Measurements from ENCODE around the gene PKDREJ. TPM values are rescaled to one million over a fixed set of nuclear protein-coding genes. Genes with fewer than 3 reads are reported as not detected.
A peak's percentile ranks its signal among the peaks of the same experiment; 100 is the strongest.

Gene PKDREJ
- total RNA-seq, 1 donor from 2014 or later = not detected

GRCh38 chr22:46278656-46279645, 15.8 kb upstream of the PKDREJ start:
- Histone ChIP-seq H3K4me1 (ENCODE audit: control insufficient read depth in 3 of 3, insufficient read depth in 3 of 3, low read length in 3 of 3) (peaks cover 16 to 32% (median 24%) of the 10 kb centered on the region in 3 donors), H3K4me3 (ENCODE audit: low read length in 3 of 3) (no peak overlapping the region), H3K27ac (ENCODE audit: low read depth, low read length) (peak overlapping the region; percentile 89), H3K9me3 (ENCODE audit: control insufficient read depth in 3 of 3, low read length in 3 of 3) (no peaks in the 10 kb centered on the region), H3K9ac (ENCODE audit: low read depth in 1 of 3, low read length in 3 of 3) (peak overlapping the region in 1 of 3 donors; percentile 71), H3K27me3 (ENCODE audit: control insufficient read depth in 3 of 3, insufficient read depth in 3 of 3, low read length in 3 of 3) (no peaks in the 10 kb centered on the region), H3K36me3 (ENCODE audit: control insufficient read depth in 3 of 3, insufficient read depth in 3 of 3, low read length in 3 of 3) (peaks cover 68 to 81% (median 70%) of the 10 kb centered on the region in 3 donors)

DNA sequence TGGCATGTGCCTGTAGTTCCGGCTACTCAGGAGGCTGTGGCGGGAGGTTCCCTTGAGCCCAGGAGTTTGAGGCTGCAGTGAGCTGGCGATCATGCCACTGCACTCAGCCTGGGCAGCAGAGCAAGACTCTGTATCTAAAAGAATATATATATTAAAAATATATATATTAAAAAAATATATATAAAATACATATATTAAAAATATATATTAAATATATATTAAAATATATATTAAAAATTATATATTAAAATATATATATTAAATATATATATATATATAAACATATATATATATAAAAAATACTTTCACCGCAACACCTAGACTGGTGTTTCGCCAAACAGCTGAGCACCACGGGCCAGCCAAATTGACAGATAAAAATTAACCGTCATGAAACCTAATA, 13.4 kb upstream of the PKDREJ start:
- H3K36me3 ChIP-seq (ENCODE audit: control insufficient read depth in 3 of 3, insufficient read depth in 3 of 3, low read length in 3 of 3) = peaks cover 70 to 82% (median 75%) of the 10 kb centered on the region in 3 donors

GRCh38 chr22:46275455-46276122, 12.4 kb upstream of the PKDREJ start:
- Histone ChIP-seq H3K27ac (ENCODE audit: low read depth, low read length) (no peak overlapping the region), H3K36me3 (ENCODE audit: control insufficient read depth in 3 of 3, insufficient read depth in 3 of 3, low read length in 3 of 3) (peaks cover 66 to 74% (median 72%) of the 10 kb centered on the region in 3 donors), H3K4me1 (ENCODE audit: control insufficient read depth in 3 of 3, insufficient read depth in 3 of 3, low read length in 3 of 3) (peaks cover 15 to 23% (median 22%) of the 10 kb centered on the region in 3 donors), H3K9ac (ENCODE audit: low read depth in 1 of 3, low read length in 3 of 3) (no peak overlapping the region), H3K4me3 (ENCODE audit: low read length in 3 of 3) (no peak overlapping the region), H3K9me3 (ENCODE audit: control insufficient read depth in 3 of 3, low read length in 3 of 3) (no peaks in the 10 kb centered on the region), H3K27me3 (ENCODE audit: control insufficient read depth in 3 of 3, insufficient read depth in 3 of 3, low read length in 3 of 3) (no peaks in the 10 kb centered on the region)

More for the DNA sequence above, 13.4 kb upstream of the PKDREJ start:
- no peaks in the 10 kb centered on the region for H3K27me3 ChIP-seq (ENCODE audit: control insufficient read depth in 3 of 3, insufficient read depth in 3 of 3, low read length in 3 of 3)
- no peak overlapping the region for H3K4me3 ChIP-seq (ENCODE audit: low read length in 3 of 3)
- no peaks in the 10 kb centered on the region for H3K9me3 ChIP-seq (ENCODE audit: control insufficient read depth in 3 of 3, low read length in 3 of 3)
- H3K9ac ChIP-seq (ENCODE audit: low read depth in 1 of 3, low read length in 3 of 3) = no peak overlapping the region
- peaks cover 16 to 32% (median 24%) of the 10 kb centered on the region in 3 donors for H3K4me1 ChIP-seq (ENCODE audit: control insufficient read depth in 3 of 3, insufficient read depth in 3 of 3, low read length in 3 of 3)
- H3K27ac ChIP-seq (ENCODE audit: low read depth, low read length) = no peak overlapping the region

DNA sequence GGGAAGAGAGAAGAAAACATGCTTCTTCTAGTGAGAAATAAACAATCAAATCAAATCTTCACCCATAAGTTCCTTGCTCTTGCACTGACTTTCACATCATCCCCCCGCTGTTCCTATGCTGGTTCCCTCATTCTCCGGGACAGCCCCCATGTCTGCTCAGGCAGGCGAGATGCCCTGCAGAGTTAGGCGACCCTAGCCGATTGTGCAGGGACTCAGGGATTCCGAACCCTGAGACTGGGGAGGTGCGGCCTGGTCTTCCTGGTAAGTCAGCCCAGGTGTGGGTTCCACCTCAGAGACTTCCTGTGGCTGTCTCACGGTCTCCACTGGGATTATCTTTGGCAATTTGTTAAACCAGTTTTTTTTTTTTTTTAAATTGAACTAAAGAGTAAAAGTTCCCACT, 11.2 kb upstream of the PKDREJ start:
- Histone ChIP-seq H3K4me1 (ENCODE audit: control insufficient read depth in 3 of 3, insufficient read depth in 3 of 3, low read length in 3 of 3) (peaks cover 7 to 15% (median 13%) of the 10 kb centered on the region in 3 donors), H3K9ac (ENCODE audit: low read depth in 1 of 3, low read length in 3 of 3) (no peak overlapping the region)

DNA sequence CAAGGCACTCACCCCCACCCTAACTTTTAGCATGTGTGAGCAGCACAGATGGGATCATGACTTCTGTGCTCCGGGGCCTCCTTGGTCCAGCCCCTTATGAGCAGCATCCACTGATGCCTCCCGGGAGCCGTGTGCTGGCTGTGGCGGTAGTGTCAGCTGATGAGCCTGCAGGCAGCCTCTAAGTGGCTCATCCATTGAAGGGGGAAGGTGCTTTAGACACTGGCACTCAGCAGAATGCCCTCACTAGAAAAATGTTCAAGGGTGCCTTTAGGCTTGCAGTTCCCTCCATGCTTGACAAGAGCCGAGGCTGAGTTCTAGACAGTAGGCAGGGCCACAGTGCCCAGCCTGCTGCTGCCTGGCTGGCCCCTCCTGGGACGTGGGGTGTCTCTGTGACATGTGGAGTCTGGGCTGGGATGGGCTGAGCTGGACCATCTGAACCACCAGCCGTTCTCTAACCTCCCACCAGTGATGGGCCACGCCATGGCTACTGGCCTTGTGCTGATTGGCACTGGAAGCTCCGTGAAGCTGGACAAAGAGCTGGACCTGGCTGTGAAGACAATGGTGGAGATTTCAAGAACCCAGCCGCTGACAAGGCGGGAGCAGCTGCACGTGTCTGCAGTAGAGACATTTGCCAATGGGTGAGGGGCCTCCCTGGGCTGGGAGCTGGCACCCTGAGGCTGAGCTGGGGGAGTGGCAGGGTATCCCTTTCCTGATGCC, 10.4 kb upstream of the PKDREJ start:
- Histone ChIP-seq H3K36me3 (ENCODE audit: control insufficient read depth in 3 of 3, insufficient read depth in 3 of 3, low read length in 3 of 3) (peaks cover 56 to 59% (median 56%) of the 10 kb centered on the region in 3 donors), H3K4me3 (ENCODE audit: low read length in 3 of 3) (no peak overlapping the region), H3K9me3 (ENCODE audit: control insufficient read depth in 3 of 3, low read length in 3 of 3) (no peaks in the 10 kb centered on the region), H3K4me1 (ENCODE audit: control insufficient read depth in 3 of 3, insufficient read depth in 3 of 3, low read length in 3 of 3) (peaks cover 4 to 14% (median 13%) of the 10 kb centered on the region in 3 donors), H3K27me3 (ENCODE audit: control insufficient read depth in 3 of 3, insufficient read depth in 3 of 3, low read length in 3 of 3) (no peaks in the 10 kb centered on the region), H3K27ac (ENCODE audit: low read depth, low read length) (no peak overlapping the region), H3K9ac (ENCODE audit: low read depth in 1 of 3, low read length in 3 of 3) (peak overlapping the region in 1 of 3 donors; percentile 25)

More for the DNA sequence above, 11.2 kb upstream of the PKDREJ start:
- H3K27me3 ChIP-seq (ENCODE audit: control insufficient read depth in 3 of 3, insufficient read depth in 3 of 3, low read length in 3 of 3) = no peaks in the 10 kb centered on the region
- H3K9me3 ChIP-seq (ENCODE audit: control insufficient read depth in 3 of 3, low read length in 3 of 3) = no peaks in the 10 kb centered on the region
- no peak overlapping the region for H3K4me3 ChIP-seq (ENCODE audit: low read length in 3 of 3)
- peaks cover 61 to 67% (median 63%) of the 10 kb centered on the region in 3 donors for H3K36me3 ChIP-seq (ENCODE audit: control insufficient read depth in 3 of 3, insufficient read depth in 3 of 3, low read length in 3 of 3)
- no peak overlapping the region for H3K27ac ChIP-seq (ENCODE audit: low read depth, low read length)

GRCh38 chr22:46272762-46273431, 9.8 kb upstream of the PKDREJ start:
- H3K27ac ChIP-seq (ENCODE audit: low read depth, low read length) = no peak overlapping the region
- H3K36me3 ChIP-seq (ENCODE audit: control insufficient read depth in 3 of 3, insufficient read depth in 3 of 3, low read length in 3 of 3) = peaks cover 49 to 52% (median 49%) of the 10 kb centered on the region in 3 donors
- H3K27me3 ChIP-seq (ENCODE audit: control insufficient read depth in 3 of 3, insufficient read depth in 3 of 3, low read length in 3 of 3) = no peaks in the 10 kb centered on the region
- H3K9ac ChIP-seq (ENCODE audit: low read depth in 1 of 3, low read length in 3 of 3) = peak overlapping the region in 1 of 3 donors; percentile 25
- H3K4me1 ChIP-seq (ENCODE audit: control insufficient read depth in 3 of 3, insufficient read depth in 3 of 3, low read length in 3 of 3) = peaks cover 8 to 19% (median 17%) of the 10 kb centered on the region in 3 donors
- no peaks in the 10 kb centered on the region for H3K9me3 ChIP-seq (ENCODE audit: control insufficient read depth in 3 of 3, low read length in 3 of 3)
- H3K4me3 ChIP-seq (ENCODE audit: low read length in 3 of 3) = no peak overlapping the region

DNA sequence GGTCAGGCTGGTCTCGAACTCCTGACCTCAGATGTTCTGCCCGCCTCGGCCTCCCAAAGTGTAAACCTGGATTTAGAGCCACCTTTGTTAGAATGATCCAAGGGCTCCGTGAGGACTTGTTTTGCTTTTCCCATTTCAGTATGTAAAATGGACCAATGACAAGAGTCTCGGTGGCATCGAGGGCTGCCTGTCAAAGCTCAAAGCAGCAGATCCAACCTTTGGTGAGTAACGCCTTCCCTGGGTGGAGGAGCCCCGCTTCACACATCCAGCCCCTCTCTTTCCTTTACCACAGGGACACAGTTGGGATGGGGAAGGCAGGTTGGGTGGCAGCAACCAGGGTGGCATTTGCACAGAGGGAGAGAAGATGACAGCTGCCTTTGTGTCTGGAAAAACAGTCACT, 9.1 kb upstream of the PKDREJ start:
- no peak overlapping the region for H3K27ac ChIP-seq (ENCODE audit: low read depth, low read length)
- H3K27me3 ChIP-seq (ENCODE audit: control insufficient read depth in 3 of 3, insufficient read depth in 3 of 3, low read length in 3 of 3) = no peaks in the 10 kb centered on the region
- no peaks in the 10 kb centered on the region for H3K9me3 ChIP-seq (ENCODE audit: control insufficient read depth in 3 of 3, low read length in 3 of 3)
- H3K9ac ChIP-seq (ENCODE audit: low read depth in 1 of 3, low read length in 3 of 3) = no peak overlapping the region
- no peak overlapping the region for H3K4me3 ChIP-seq (ENCODE audit: low read length in 3 of 3)
- peaks cover 44 to 47% (median 45%) of the 10 kb centered on the region in 3 donors for H3K36me3 ChIP-seq (ENCODE audit: control insufficient read depth in 3 of 3, insufficient read depth in 3 of 3, low read length in 3 of 3)
- peaks cover 11 to 20% (median 14%) of the 10 kb centered on the region in 3 donors for H3K4me1 ChIP-seq (ENCODE audit: control insufficient read depth in 3 of 3, insufficient read depth in 3 of 3, low read length in 3 of 3)

GRCh38 chr22:46269564-46269963, 6.4 kb upstream of the PKDREJ start:
- no peak overlapping the region for H3K4me3 ChIP-seq (ENCODE audit: low read length in 3 of 3)
- H3K27me3 ChIP-seq (ENCODE audit: control insufficient read depth in 3 of 3, insufficient read depth in 3 of 3, low read length in 3 of 3) = no peaks in the 10 kb centered on the region
- no peaks in the 10 kb centered on the region for H3K9me3 ChIP-seq (ENCODE audit: control insufficient read depth in 3 of 3, low read length in 3 of 3)
- H3K4me1 ChIP-seq (ENCODE audit: control insufficient read depth in 3 of 3, insufficient read depth in 3 of 3, low read length in 3 of 3) = peaks cover 18 to 25% (median 20%) of the 10 kb centered on the region in 3 donors
- H3K27ac ChIP-seq (ENCODE audit: low read depth, low read length) = no peak overlapping the region
- peak overlapping the region in 1 of 3 donors; percentile 57 for H3K9ac ChIP-seq (ENCODE audit: low read depth in 1 of 3, low read length in 3 of 3)
- H3K36me3 ChIP-seq (ENCODE audit: control insufficient read depth in 3 of 3, insufficient read depth in 3 of 3, low read length in 3 of 3) = peaks cover 26% of the 10 kb centered on the region in 3 donors

Data from skeletal muscle tissue (tissue), 4 donors.